ENCODE measurements around the gene FBXW2.

FBXW2 gene

DNA sequence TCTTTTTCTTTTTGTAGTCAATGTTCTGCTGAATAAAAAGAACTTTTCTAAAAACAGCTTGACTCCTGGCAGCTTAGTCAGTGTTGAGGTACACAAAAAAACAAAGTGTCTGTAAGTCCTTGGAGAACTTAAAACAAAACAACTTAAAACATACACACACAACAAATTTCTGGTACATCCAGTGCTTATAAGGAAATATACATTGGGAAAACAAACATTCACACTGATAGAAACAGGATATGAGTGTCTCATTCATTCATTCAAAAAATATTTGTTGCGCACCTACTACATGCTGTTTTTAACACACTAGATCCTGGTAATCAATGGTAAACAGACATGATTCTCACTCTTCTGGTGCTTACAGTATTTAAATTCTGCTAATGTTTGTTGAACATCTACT is 51.5 kb downstream of the FBXW2 start:
- no peak for DNase-seq (ENCODE audit: low read depth)

- no peak for DNase-seq (ENCODE audit: low read depth)
These were observed 52.0 kb downstream of the FBXW2 start for GRCh38 chr9:120741191-120741590.

DNA sequence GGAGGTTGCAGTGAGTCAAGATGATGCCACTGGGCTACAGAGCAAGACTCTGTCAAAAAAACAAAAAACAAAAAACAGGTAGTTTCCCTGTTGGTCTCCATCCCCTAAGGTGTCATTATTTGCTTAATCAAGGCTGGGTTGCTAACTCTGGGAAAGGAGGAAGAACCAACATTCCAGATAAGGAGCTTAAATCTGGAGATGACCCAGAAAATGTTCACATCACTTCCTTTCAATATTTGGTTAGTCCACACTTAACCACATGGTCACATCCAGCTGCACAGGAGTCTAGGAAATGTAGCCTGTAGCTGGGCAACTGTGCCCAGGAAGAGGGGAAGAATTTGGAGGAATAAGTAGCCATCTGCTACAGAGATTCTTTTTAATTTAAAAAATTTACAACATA is 53.1 kb downstream of the FBXW2 start:
- no peak for DNase-seq (ENCODE audit: low read depth)

DNA sequence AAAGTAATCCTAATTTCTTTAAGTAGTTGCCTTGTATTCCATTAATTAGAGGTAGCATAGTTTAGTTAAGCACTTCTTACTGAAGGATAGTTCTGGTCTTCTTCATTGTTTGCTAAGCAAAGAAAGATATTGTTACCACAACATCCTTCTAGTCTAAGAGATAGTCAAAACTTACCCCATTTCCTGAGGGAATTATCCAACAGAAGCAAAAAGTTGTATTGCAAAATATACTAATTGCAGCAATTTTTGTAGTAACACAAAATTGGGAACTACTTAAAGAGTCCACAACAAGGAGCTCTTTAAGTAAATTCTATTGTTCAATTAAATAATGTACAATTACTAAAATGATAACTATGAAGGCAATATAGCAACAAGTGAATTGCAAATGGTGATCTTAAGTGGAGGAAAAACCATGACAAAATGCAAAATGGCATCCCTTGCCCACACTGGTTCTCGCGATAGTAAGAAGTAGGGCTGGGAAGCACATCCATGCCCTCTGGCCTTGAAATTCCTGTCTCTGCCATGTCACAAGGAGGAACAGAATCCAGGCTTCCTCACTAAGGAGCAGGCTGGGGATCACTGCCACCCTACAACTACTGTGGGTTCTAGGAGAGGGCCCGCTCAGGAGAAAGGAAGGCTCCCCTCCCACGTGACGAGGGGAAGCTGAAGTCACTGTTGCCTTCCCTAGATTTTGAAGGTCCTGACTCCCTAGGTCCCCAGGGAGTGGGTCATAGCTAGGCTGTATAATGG is 55.6 kb downstream of the FBXW2 start:
- DNase-seq (ENCODE audit: low read depth), result no peak

GRCh38 chr9:120736881-120737280 is 56.3 kb downstream of the FBXW2 start:
- DNase-seq (ENCODE audit: low read depth), result no peak

DNA sequence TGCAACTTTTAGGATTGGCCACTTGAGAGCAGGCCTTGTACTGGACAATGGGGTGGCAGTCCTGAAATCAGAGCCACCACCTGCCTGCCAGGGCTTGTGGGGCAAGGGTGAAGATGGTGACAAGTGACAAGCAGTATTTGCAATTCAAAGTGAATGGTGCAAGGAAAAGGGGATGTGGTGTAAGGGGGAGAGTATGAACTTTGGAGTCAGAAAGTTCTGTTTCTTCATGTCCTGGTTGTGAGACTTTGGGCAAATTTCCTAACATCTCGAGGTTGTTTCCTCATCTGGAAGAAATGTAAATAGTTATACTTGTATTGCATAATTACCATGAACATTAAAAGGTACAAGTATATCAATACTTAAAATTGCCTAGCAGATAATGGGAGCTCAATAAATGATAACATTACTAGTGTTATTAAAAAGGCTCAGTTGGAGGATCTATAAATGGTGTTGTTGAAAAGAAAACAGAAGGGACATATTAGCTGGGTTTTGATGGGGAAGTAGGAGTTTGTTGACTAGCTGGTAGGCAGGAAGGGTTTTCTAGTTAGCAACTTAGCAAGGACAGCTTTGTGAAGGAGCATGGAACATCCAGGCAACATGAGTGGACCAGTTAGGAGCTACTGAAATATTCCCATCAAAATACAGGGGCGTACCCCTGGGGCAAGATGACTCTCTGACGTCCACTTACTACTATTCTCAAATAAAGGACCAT is 57.6 kb downstream of the FBXW2 start:
- no peak for DNase-seq (ENCODE audit: low read depth)

GRCh38 chr9:120734607-120735410 is 58.4 kb downstream of the FBXW2 start:
- DNase-seq (ENCODE audit: low read depth), result no peak

DNA sequence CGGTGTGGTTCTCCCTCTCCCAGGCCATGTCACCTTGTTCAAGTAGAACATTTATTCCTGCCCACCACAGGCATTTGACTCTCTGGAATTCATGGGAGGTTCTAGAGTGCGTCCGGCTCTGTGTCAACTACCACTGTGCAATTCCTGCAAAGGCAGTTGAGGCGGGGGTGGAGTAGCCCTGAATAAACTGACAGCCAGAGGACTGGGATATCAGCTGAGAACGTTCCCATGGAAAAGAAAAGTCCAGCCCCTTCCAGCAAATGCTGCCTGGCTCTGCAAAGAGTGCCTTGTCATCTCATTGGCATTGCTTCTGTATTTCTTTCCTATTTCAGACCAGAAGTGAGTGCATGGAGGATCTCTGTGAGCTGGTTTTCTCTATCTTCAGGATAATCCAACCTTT is 60.0 kb downstream of the FBXW2 start:
- no peak for DNase-seq (ENCODE audit: low read depth)

GRCh38 chr9:120730654-120731514 is 62.3 kb downstream of the FBXW2 start:
- no peak for DNase-seq (ENCODE audit: low read depth)

DNA sequence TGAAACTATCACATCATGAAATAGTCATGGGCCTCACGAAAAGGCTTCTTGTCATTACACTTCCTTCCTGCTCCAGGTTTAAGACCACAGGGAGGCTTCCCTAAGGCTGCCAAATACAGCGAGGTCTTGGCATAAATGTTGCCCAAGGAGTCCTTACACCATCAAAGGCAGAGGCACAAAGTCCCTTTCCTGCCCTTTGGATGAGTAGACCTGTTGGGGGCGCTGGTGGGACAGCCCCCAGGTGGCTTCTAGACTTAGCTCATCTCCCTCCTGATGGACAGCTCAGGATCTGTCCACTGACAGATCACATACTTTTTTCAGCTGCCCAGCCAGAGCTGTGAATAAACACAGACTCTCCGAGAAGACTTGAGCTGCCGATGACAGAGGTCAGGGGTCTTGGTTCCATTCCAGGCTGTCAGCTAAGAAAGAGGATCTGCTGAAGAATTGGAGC is 63.4 kb downstream of the FBXW2 start:
- no peak for DNase-seq (ENCODE audit: low read depth)

GRCh38 chr9:120726484-120726883 is 66.7 kb downstream of the FBXW2 start:
- DNase-seq (ENCODE audit: low read depth), result no peak

DNA sequence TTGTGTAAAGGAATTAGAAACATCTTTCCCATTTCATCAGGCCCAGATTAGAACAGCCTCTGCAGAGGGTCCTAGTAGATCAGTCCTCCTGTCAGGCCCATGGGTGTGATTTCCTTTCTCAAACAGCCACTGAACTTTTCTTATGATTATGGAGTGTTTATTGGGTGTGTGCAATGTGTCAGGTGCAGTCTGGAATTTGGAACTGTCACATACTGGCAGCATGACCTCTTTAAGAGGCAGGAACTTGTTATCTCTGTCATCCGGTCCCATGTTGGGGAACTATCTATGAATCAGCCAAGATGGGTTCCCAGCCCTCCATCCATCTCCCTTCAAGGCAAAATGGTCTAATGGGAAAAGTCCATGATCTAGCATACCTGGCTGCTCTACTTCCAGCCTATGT is 67.3 kb downstream of the FBXW2 start:
- DNase-seq (ENCODE audit: low read depth), result no peak

- no peak for DNase-seq (ENCODE audit: low read depth)
These were observed 68.3 kb downstream of the FBXW2 start for GRCh38 chr9:120724757-120725400.

DNA sequence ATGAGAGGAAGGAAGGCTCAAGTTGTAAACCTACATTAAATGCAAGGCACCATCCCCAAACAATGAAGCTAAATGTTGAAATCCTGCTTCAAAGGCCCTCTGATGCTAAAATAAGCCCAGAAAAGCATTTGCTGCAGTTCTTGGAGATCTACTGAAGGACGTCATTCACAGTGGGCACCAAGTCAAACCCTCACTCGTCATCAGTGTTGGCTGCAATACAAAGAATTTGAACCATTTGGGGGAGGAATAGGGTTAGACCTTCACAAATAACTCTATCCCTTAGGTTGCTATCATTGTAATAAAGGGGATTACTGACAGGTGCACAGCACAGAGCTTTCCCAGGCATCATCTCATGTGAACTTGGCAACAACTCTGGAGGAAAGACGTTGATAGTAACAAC is 69.7 kb downstream of the FBXW2 start:
- DNase-seq (ENCODE audit: low read depth), result no peak

- DNase-seq (ENCODE audit: low read depth), result no peak
These were observed 72.8 kb downstream of the FBXW2 start for GRCh38 chr9:120720404-120720803.

DNA sequence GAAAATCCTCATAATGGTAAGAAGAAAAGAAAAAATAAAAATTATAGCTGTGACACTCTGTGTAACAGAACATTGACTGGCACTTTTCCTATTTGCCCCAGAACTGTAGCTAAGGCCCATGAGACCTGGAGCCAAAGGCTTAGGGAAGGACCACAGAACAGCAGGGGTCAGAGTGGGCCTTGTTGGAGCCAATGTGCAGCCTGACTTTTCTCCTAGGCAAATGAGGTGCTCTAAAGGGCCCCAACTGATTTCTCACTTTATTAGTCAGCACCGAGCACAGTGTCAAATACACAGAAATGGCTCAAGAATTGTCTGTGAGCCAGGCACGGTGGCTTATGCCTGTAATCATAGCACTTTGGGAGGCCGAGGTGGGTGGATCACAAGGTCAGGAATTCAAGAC is 74.9 kb downstream of the FBXW2 start:
- DNase-seq (ENCODE audit: low read depth), result no peak

DNA sequence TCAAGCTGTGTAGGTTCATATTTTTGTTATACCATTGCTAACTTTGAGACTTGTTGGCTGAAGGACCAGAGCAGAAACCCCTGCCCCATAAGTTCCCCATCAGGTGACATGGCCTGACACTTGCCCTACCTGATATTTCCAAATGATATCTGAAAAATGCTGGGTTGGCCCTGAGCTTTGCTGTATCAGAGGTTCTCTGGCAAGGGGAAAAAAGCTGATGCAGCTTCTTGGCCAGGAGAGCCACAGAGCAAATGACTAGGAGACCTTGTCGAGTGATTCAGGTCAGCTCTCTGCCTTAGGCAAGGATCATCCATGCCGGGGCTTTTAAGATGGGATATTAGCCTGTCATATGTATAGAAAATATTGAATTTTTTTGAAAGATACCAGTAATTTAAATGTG is 76.0 kb downstream of the FBXW2 start:
- no peak for DNase-seq (ENCODE audit: low read depth)

DNA sequence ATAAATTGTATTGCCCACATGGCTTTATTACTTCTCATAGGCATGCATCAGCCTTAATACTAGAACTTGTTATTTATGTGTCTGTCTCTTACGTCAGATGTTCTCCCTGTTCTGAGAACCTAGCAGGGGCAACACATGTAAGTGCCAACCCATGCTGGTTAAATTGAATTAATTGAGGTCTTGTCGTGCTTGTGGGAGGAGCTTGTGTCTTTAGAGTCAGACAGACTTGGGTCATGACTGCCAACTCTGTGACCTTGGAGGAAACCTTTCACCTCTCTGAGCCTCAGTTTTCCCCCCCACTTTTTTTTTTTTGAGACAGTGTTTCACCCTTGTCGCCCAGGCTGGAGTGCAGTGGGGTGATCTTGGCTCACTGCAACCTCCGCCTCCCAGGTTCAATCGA is 76.7 kb downstream of the FBXW2 start:
- DNase-seq (ENCODE audit: low read depth), result no peak

DNA sequence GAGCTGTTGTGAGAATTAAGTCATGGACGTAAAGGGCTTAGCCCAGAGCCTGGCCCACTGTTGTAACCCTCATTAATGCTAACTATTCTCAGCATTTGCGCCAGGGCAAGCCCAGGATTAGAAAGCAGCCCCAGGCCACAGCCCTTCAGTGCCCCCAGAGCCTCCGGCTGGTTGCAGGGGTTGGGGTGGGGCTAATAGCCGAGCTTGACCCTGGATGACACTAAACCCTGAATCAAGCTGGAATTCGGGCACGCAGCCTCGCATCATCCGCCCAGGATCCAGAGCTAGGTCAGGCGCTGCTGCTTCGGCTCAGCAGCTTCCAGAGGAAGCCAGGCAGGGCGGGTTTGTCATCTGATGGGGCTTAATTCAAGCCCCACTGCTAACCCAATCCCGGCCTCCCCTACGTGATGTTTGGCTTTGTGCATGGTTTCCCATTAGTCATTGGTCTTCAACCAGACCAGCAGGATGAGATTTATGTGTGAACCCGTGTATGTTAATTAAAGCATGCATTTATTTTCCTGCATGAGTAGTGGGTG is 77.8 kb downstream of the FBXW2 start:
- DNase-seq (ENCODE audit: low read depth), result no peak

GRCh38 chr9:120714846-120715388 is 78.3 kb downstream of the FBXW2 start:
- no peak for DNase-seq (ENCODE audit: low read depth)
